NCI-H524 (cell line): ENCODE results near the gene BAZ1A.
"Not testable (repeated sequence)": the region's sequence is repeated elsewhere in the genome, so short reads cannot be mapped to it uniquely, and the experiment has no call there.

ENCODE experiments used
- DNase-seq, 2 experiments: peaks; one replicate each; lab custom pipeline; 2025; lab: John Stamatoyannopoulos, UW

Gene BAZ1A

DNA sequence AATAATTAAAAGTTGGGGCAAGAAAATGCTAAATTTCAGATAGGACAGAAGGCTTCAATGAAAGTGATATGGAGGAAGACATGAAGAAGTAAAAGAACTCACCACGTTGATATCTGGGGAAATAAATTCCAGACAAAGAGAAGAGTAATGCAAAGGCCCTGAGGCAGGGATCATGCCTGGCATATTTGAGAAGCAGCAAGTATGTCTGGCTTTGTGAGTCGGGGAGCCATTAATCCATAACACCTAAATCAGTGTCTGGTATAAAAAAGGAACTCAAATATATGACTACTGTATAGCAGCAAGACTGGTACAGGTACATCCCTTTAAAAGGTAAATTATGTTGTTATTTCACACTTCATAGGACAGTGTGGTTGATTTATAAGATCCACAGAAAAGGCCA lies 16.4 kb downstream of the BAZ1A start:
- DNase-seq = no peak

DNA sequence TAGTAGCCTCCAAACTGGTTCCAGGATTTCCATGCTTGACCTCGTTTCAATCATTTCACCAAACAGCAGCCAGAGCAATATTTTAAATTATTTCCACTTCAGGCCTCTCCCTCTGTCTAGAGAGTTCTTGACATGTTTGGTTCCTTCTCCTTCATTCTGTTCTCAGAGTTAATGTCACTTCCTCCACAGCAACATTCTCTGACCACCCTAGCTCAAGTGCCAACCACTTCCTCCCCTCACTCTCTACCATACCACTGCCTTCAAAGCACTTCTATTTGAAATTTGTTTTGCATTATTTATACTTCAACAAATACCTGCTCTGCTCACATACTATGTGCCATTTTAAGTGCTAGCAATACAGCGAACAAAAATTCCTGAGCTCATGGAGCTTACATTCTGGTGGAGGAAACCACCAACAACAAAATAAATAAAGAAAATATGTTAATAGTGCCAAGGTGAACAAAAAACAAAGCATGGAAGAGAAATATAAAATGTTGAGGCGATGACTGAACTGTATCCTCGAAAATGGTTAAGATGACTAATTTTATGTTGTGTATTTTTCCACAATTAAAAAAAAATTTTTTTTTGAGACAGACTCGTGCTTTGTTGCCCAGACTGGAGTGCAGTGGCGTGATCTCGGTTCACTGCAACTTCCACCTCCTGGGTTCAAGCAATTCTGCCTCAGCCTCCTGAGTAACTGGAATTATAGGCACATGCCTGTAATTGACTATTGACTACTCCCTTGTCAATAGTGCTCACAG lies 17.3 kb downstream of the BAZ1A start:
- no peak for DNase-seq

DNA sequence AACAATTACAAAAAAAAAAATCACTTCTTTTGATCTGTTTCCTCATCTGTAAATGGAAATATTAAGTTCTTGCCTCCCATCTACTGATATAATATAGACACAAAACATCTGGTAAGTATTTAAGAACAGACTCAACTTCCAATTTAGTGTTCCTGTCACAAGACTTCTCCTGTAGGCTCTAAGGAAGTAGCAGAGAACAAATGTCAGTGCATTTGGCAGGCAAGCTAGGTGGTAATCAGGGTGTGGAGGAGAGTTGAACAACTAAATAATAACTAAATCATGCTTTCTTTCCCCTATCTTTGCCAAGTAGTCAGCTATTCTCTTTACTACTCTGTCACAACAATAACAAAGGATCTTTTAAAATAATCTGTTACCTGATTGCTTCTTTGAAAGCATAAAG lies 22.1 kb downstream of the BAZ1A start:
- DNase-seq = no peak

DNA sequence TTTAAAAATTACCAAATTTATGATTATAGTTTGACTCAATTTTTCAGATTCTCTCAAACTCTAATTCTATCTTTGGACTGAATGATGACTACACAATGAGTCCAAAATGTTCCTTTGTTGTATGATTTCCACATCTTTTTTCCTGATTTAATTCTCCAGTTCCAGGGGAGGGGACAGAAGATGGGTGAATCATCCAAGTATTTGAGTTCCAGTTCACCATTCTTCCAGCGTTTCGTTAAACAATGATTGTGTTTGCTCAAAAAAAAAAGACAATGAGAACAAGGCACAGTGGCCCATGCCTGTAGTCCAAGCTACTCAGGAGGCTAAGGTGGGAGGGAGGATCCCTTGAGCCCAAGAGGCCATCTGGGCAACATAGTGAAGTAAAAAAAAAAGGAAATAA lies 23.8 kb downstream of the BAZ1A start:
- no peak for DNase-seq

DNA sequence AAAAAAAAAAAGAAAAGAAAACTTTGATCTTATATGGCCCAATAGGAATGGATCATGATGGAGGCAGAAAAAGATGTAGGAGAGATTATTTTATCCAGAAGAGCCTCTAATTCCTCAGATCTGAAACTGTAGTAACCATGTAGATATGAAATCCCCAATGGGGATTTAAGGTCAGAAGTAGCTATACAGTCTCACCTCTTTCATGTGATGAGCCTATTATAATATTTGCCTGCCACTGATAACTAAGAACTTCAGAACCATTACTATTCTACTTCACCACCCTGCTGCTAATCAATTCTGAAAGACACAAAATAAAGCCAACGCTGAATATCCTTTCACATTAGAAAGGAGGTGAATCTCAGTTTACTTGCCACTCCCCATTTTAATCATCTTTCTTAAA lies 29.3 kb downstream of the BAZ1A start:
- no peak for DNase-seq

DNA sequence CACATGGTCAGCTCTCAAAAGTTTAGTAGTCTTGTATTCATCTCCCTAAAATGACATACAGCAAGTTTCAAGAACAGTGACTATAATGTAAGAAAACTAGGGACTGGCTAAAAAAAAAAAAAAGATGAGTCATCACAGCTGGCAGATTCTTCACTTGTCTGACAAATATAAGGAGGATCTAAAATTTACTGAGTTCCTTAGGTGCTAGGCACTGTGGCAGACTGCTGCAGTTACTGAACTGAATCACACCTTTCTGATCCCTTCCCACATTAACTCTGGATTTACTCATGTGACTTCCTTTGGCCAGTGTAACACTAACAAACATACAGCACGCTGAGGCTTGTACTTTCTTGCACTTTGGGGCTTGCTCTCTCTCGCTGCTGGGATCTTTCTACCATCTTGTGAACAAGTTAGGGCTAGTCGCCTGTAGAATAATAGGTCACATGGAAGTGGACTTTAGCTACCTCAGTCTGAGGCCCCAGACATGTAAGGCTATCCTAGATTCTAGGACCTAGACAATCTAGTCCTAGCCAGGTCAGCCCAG lies 32.1 kb downstream of the BAZ1A start:
- DNase-seq = no peak

DNA sequence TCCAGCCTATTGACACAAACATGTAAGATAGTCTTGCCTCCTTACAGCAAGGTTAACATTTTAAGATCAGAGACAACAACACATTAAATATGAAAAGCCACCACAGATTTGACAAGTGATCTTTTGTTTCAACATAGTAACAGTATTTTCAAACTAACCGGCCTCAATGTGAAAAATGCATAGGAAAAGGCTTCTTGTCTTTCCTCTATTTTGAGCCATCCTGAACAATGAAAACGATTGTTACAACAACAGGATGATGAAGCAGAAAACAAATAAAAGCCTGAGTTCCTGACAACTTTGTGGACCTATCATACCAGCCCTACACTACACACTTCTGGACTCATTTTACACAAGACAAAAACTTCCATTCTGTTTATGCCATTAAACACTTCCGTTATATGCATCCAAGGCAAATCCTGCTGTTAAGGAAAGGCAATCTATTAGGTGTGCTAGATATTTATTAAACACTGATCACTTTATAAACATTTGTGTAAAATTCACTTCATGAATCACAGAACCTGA lies 37.3 kb downstream of the BAZ1A start:
- no peak for DNase-seq

DNA sequence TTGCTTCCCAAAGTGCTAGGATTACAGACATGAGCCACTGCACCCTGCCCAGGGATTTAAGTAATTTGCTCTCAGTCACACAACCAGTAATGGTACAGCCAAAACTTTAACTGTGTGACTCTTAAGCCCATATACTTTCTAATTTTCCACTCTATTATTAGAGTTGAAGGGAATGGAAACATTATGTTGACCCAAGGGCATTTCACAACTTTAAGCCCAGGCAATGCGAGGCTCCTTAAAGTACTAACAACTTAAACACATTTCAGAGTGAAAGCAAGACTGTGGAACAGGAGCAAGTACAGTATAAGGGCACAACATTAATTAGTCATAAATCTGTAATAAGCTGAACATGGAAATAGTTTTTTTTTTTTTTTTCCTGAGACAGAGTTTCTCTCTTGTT lies 39.8 kb downstream of the BAZ1A start:
- no peak for DNase-seq

DNA sequence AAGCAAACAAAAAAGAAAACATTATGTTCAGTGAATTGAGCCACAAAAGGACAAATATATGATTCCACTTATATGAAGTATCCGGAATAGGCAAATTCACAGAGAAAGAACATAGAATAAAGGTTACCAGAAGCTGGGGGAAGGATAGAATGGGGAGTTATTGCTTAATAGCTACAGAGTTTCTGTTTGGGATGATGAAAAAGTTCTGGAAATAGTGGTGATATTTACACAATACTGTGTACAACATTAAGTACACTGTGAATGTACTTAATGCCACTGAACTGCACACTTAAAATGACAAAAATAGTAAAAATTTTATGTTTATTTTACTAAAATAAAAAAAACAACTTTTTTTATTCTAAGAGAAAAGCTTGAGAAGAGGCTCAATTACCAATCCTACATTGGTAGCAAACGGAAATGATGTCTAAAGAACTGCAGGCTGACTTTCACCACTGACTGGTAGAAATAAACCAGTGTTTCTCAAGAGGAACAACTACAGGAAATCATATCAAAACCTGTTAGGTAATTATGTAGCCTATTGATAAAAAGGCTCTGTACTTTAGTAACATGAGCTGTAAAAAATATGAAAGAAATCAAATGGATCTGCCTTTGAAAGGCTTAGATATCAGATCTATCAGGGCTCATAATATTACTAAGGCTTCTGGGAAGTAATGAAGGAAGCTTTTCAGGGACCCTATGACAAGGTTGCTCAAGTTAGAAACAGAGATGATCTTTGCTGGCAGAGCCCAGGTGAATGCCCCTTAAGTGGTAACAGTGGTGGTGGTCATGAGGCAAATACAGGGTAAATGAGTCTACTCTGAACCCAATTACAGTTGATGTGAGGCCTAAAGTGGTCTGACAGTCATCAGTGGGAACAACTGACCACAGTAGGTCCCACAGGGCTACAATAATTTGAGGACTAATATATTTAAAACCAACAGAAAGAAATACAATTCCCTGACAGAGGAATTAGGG lies 41.3 kb downstream of the BAZ1A start:
- no peak for DNase-seq

DNA sequence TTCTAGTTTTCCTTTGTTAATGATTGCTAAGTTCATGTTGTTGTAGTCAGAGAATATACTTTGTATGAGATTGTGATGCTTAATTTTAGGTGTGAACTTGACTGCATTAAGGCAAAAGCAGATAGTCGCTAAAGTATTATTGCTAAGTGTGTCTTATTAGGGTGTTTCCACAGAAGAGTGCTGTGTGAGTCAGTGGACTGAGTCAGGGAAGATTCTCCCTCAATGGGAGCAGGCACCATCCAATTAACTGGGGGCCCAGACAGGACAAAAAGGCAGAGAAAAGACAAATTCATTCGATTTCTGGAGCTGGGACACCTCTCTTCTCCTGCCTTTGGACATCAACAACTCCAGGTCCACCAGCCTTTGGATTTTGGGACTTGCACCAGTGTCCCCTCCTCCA lies 48.5 kb downstream of the BAZ1A start:
- DNase-seq = no peak

DNA sequence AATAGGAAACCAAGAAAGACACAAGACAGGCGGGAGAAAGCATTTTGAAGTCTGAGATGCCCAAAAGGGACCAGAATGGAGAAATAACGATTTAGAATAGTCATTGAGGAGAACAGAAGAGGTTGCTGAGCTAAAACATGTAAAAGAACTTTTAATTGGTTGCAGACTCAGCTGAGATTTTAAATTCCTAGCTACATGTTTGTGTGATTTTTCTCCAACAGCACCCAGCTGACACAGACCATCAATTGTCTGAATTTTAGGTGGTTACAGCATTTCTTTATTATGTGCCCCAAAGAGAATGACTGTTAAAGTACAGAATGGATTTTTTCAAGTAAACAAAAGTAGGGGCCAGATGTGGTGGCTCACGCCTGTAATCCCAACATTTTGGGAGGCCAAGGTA lies 50.3 kb downstream of the BAZ1A start:
- no peak for DNase-seq

DNA sequence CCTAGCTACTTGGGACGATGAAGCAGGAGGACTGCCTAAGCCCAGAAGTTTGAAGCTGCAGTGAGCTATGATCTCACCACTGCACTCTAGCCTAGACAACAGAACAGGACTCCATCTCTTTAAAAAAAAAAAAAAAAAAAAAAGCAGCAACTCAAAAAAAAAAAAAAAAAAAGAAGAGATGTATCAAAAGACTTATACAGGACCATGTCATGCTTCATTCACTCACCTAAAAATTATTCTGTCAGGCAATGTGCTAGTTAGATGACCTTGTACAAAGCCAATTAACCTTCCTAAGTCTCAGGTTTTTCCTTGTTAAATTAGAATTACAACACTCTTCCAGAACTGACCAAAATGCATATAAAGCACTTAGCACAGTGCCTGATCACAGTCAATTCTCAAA lies 50.9 kb downstream of the BAZ1A start:
- no peak for DNase-seq

DNA sequence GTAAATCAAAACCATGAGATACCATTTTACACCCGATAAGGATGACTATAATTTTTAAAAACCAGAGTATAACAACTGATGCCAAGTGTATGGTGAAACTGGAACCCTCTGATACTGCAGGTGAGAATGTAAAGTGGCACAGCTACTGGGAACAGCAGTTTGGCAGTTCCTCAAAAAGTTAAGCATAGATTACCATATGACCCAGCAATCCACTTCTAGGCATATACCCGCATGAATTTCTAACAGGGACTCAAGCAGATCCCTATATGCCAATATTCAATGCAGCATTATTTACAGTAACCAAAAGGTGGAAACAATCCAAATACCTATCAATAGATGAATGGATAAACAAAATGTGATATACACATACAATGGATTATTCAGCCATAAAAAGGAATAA lies 57.4 kb downstream of the BAZ1A start:
- no peak for DNase-seq

DNA sequence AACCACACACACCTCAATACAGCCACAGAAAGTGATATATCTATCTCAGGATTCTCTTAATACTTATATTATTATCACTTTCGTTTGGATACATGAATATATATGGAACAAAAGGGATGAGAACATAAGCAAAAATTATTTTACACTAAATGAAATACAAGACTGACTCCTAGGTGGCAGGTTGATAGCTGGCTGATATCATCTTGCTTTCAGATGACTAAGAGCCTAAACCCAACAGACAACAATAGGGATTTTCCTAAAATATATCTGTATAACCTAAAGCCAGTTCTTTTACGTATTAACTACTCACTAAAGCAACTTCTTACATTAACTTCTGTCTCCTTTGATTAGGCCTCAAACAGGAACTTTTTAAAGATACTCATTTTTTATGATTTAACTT lies 65.1 kb downstream of the BAZ1A start:
- DNase-seq = no peak

DNA sequence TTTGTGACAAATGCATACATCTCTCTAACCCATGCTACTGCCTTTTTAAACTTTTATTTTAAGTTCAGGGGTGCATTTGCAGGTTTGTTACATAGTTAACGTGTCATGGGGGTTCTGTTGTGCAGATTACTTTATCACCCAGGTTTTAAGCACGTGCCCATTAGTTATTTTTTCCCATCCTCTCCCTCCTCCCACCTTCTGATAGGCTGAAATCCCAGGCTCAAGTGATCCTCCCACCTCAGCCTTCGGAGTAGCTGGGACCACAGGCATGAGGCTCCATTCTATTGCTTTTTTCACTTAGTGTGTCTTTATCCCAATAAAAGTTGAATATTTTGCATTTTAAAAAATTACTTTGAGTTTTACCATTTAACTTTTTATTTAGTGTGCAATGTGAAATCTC lies 68.9 kb downstream of the BAZ1A start:
- no peak for DNase-seq

DNA sequence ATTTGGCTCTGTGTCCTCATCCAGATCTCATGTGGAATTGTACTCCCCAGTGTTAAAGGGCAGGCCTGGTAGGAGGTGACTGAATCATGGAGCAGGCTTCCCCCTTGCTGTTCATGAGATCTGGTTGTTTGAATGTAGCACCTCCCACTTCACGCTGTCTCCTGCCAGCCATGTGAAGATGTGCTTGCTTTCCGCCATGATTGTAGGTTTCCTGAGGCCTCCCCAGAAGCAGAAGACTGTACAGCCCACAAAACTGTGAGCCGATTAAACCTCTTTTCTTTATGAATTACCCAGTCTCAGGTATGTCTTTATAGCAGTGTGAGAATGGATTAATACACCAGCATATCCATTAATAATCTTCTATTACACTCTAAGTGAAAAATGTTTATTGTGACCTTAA lies 70.2 kb downstream of the BAZ1A start:
- no peak for DNase-seq

DNA sequence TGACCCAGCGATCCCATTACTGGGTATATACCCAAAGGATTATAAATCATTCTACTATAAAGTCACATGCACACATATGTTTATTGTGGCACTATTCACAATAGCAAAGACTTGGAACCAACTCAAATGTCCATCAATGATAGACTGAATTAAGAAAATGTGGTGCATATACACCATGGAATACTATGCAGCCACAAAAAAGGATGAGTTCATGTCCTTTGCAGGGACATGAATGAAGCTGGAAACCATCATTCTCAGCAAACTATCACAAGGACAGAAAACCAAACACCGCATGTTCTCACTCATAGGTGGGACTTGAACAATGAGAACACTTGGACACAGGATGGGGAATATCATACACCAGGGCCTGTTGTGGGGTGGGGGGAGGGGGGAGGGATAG lies 76.3 kb downstream of the BAZ1A start:
- DNase-seq = not testable (repeated sequence)

DNA sequence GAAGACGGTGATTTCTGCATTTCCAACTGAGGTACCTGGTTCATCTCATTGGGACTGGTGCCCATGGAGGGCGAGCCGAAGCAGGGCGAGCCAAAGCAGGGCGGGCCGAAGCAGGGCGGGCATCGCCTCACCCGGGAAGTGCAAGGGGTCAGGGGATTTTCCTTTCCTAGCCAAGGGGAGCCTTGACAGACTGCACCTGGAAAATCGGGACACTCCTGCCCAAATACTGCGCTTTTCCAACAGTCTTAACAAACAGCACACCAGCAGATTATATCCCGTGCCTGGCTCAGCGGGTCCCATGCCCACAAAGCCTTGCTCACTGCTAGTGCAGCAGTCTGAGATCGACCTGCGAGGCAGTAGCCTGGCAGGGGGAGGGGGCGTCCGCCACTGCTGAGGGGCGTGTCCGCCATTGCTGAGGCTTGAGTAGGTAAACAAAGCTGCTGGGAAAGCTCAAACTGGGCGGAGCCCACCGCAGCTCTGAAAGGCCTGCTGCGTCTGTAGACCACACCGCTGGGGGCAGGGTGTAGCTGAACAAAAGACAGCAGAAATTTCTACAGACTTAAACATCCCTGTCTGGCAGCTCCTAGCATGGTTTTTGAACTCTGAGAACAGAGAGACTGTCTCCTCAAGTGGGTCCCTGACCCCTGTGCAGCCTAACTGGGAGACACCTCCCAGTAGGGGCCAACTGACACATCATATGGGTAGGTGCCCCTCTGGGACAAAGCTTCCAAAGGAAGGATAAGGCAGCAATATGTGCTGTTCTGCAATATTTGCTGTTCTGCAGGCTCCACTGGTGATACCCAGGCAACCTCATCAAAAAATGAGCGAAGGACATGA lies 77.2 kb downstream of the BAZ1A start:
- no peak for DNase-seq

DNA sequence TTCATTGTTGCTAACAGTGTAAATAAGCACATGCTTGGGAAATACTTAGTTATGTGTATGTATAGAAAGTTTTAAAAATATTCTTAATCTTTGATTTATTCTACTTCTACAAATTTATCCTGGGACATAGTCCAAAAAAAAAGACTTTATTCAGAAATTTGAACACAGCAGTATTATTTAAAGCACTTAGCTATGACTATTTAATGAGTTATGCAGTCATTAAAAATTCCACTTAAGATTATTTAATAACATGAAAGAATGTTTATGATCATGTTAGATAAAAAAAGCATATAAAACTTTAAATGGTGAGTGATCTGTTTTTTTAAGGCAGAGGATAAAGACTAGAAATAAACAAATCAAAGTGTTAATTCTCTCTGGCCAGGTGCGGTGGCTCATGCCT lies 78.3 kb downstream of the BAZ1A start:
- DNase-seq = no peak

DNA sequence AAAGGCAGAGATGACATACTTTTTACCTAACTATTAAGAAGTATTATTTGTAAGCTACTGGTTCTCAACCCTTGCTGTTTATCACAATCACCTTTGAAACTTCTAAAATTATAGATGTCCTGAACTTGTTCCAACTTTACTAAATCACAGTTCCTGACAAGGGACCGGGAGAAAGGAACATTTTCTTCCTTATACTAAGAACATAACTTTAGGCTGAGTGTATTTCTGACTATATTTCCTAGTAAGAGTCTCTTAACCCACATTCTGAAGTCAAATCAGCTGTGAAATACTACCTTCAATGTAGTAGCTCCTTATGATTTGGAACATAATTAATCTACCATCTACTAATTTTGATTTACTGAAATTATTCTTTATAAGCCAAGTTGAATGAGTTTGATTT lies 80.2 kb downstream of the BAZ1A start:
- DNase-seq = no peak

DNA sequence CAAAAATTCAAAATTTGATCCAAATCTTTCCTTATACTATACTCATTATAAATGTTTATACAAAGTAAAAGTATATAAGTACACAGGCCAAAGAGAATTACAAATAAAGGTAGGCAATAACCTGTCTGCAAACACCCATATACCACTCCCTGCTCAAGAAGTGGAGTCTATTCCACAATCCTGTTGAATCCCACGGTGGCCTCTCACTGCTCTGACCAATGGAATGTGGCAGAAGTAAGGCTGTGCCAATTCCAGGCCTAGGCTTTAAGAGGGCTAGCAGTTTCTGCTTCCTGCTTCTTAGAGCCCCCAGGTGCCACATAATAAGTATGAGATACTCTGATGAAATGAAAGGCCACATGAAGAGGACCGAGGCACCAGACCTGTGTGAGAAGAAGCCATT lies 80.9 kb downstream of the BAZ1A start:
- no peak for DNase-seq

DNA sequence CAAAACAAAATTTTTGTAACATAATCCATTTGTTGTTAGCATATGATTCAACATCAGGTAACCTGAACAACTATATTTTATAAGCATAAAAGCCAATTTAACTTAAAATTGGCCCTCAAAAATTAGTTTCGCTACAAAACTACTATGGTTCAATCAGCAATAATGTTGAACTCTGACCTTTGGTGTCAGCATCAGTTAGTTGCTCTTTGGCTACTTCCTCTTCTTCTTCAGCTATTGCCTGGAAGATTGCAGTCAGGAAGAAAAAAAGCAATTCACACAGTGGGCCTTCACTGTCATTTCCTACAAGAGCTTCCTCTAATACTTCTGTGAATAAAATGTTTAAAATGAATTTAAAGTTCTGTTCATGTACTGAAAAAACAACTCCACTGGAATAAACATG lies 82.6 kb downstream of the BAZ1A start:
- DNase-seq = no peak
